ENCODE results near the gene CDC23.
A peak's percentile ranks its signal among the peaks of the same experiment; 100 is the strongest.
"Not testable (repeated sequence)": the region's sequence is repeated elsewhere in the genome, so short reads cannot be mapped to it uniquely, and the experiment has no call there.

Gene CDC23

GRCh38 chr5:138213161-138214029 is at the start of gene CDC23:
Gene CDC23 (minus strand): TSS chr5:138213323. CDS start chr5:138213312, 11 bp downstream.
- DNase-seq (ENCODE audit: low spot score) = peak; percentile 97

- no peak for DNase-seq (ENCODE audit: low spot score)
These were observed 45.7 kb upstream of the CDC23 start for GRCh38 chr5:138258704-138259292.

GRCh38 chr5:138257583-138257982 is 44.5 kb upstream of the CDC23 start:
- DNase-seq (ENCODE audit: low spot score) = no peak

GRCh38 chr5:138252944-138253343 is 39.8 kb upstream of the CDC23 start:
- no peak for DNase-seq (ENCODE audit: low spot score)

- not testable (repeated sequence) for DNase-seq (ENCODE audit: low spot score)
These were observed 34.7 kb upstream of the CDC23 start for GRCh38 chr5:138247800-138248199.

GRCh38 chr5:138246822-138247221 is 33.7 kb upstream of the CDC23 start:
- no peak for DNase-seq (ENCODE audit: low spot score)

- no peak for DNase-seq (ENCODE audit: low spot score)
These were observed 33.2 kb upstream of the CDC23 start for GRCh38 chr5:138246334-138246733.

GRCh38 chr5:138245717-138246116 is 32.6 kb upstream of the CDC23 start:
- peak; percentile 81 for DNase-seq (ENCODE audit: low spot score)

- no peak for DNase-seq (ENCODE audit: low spot score)
These were observed 30.7 kb upstream of the CDC23 start for GRCh38 chr5:138243794-138244193.

- DNase-seq (ENCODE audit: low spot score) = peak; percentile 79
These were observed 28.8 kb upstream of the CDC23 start for GRCh38 chr5:138241688-138242571.

- DNase-seq (ENCODE audit: low spot score) = no peak
These were observed 27.7 kb upstream of the CDC23 start for GRCh38 chr5:138240650-138241385.

- no peak for DNase-seq (ENCODE audit: low spot score)
These were observed 24.9 kb upstream of the CDC23 start for GRCh38 chr5:138238034-138238433.

GRCh38 chr5:138234651-138235050 is 21.5 kb upstream of the CDC23 start:
- no peak for DNase-seq (ENCODE audit: low spot score)

- DNase-seq (ENCODE audit: low spot score) = no peak
These were observed 20.2 kb upstream of the CDC23 start for GRCh38 chr5:138233280-138233679.

- DNase-seq (ENCODE audit: low spot score) = no peak
These were observed 18.0 kb upstream of the CDC23 start for GRCh38 chr5:138230981-138231589.

- DNase-seq (ENCODE audit: low spot score) = no peak
These were observed 17.1 kb upstream of the CDC23 start for GRCh38 chr5:138230261-138230660.

- DNase-seq (ENCODE audit: low spot score) = no peak
These were observed 16.3 kb upstream of the CDC23 start for GRCh38 chr5:138229387-138229786.

GRCh38 chr5:138226910-138227309 is 13.8 kb upstream of the CDC23 start:
- no peak for DNase-seq (ENCODE audit: low spot score)

GRCh38 chr5:138224712-138225111 is 11.6 kb upstream of the CDC23 start:
- no peak for DNase-seq (ENCODE audit: low spot score)

- DNase-seq (ENCODE audit: low spot score) = no peak
These were observed 10.4 kb upstream of the CDC23 start for GRCh38 chr5:138223532-138223931.

- DNase-seq (ENCODE audit: low spot score) = no peak
These were observed 3.7 kb upstream of the CDC23 start for GRCh38 chr5:138216799-138217198.

All from iPS-NIHi11 (cell line).